ENCODE results near the gene CBX4. TPM values are rescaled to one million over a fixed set of nuclear protein-coding genes. Genes with fewer than 3 reads are reported as not detected.

CBX4 gene
- total RNA-seq, 1 experiment from 2014 or later, result 53.5 TPM

GRCh38 chr17:79840269-79840988, 1.2 kb upstream of the CBX4 start:
- Histone ChIP-seq H3K4me3 (ENCODE audit: low read length) (peak overlapping the region; percentile 68; the same call in 1 of the 2 replicates), H2AFZ (ENCODE audit: low read length) (peak overlapping the region; percentile 84), H3K4me1 (ENCODE audit: insufficient read depth, low read length) (peaks cover 47% of the 10 kb centered on the region), H3K9me3 (ENCODE audit: low read length) (no peaks in the 10 kb centered on the region), H3K27ac (ENCODE audit: low read length) (no peak overlapping the region), H3K9me2 (replicated peaks; ENCODE audit: low read length) (no peaks in the 10 kb centered on the region), H3K27me3 (ENCODE audit: low read length) (peaks cover 39% of the 10 kb centered on the region), H3K36me3 (ENCODE audit: low read depth, low read length) (peaks cover 2% of the 10 kb centered on the region; the same call in 1 of the 2 replicates), H4K20me1 (ENCODE audit: low read length) (peaks cover 26% of the 10 kb centered on the region), H3K9ac (ENCODE audit: low read length) (peak overlapping the region; percentile 52; the same call in 1 of the 2 replicates), H3K79me2 (ENCODE audit: low read length) (peaks cover 32% of the 10 kb centered on the region), H3K4me2 (ENCODE audit: low read length) (peak overlapping the region; percentile 87), H3F3A (ENCODE audit: low read length, unreplicated experiment) (no peaks in the 10 kb centered on the region)
- DNase-seq (no peak), ATAC-seq (no peak)
- ChIA-PET POLR2A (ENCODE audit: unreplicated experiment) (no interaction called here), CTCF (interaction anchor here (0.8 to 1.6 kb wide), 2 partner anchors 28 to 79 kb away, joined by 4 to 11 read pairs; no protein-coding TSS in a partner anchor)
- peak; percentile 27; the same call in 1 of the 2 replicates for TF ChIP-seq CTCF (conservative IDR thresholded peaks at IDR 0.05; ENCODE audit: low read depth, low read length)
- TF ChIP-seq EZH2 (IDR thresholded peaks at IDR 0.05; ENCODE audit: low read length, unreplicated experiment), result no peak
- TF ChIP-seq EZH2phosphoT487 (IDR thresholded peaks at IDR 0.05; ENCODE audit: borderline replicate concordance, low read length), result no peak
- intact Hi-C loops (cut with micrococcal nuclease), result loop anchor here (5.0 kb wide), 1 partner anchor 43 kb away; the partner anchor contains the start of gene CBX8
- no TSS peak for BruUV-seq (replicated peaks)

GRCh38 chr17:79838522-79839274, 542 bp downstream of the CBX4 start:
- H3K4me2 ChIP-seq (ENCODE audit: low read length), result peak overlapping the region; percentile 100
- peaks cover 37% of the 10 kb centered on the region for H3K4me1 ChIP-seq (ENCODE audit: insufficient read depth, low read length)
- intact Hi-C loops (cut with micrococcal nuclease), result loop anchor here (1.0 to 10.0 kb wide), 3 partner anchors 86 to 150 kb away; no protein-coding TSS in a partner anchor
- peak; percentile 8 for ATAC-seq
- CTCF ChIA-PET, result interaction anchor here (0.6 to 2.0 kb wide), 14 partner anchors 10 to 1496 kb away, joined by 3 to 15 read pairs (median 4); no protein-coding TSS in a partner anchor
- peaks cover 38% of the 10 kb centered on the region for H3K27me3 ChIP-seq (ENCODE audit: low read length)
- H3F3A ChIP-seq (ENCODE audit: low read length, unreplicated experiment), result no peaks in the 10 kb centered on the region
- peak overlapping the region; percentile 99 for H3K4me3 ChIP-seq (ENCODE audit: low read length)
- peak overlapping the region; percentile 47 for H3K27ac ChIP-seq (ENCODE audit: low read length)
- peaks cover 34% of the 10 kb centered on the region for H3K79me2 ChIP-seq (ENCODE audit: low read length)
- no peaks in the 10 kb centered on the region for H3K9me3 ChIP-seq (ENCODE audit: low read length)
- no TSS peak for BruUV-seq (replicated peaks)
- peak; percentile 46 for DNase-seq
- TF ChIP-seq EZH2 (IDR thresholded peaks at IDR 0.05; ENCODE audit: low read length, unreplicated experiment), result no peak
- peaks cover 34% of the 10 kb centered on the region for H4K20me1 ChIP-seq (ENCODE audit: low read length)
- peak overlapping the region; percentile 63 for H2AFZ ChIP-seq (ENCODE audit: low read length)
- H3K9ac ChIP-seq (ENCODE audit: low read length), result peak overlapping the region; percentile 80
- peaks cover 14% of the 10 kb centered on the region; the same call in 1 of the 2 replicates for H3K36me3 ChIP-seq (ENCODE audit: low read depth, low read length)
- POLR2A ChIA-PET (ENCODE audit: unreplicated experiment), result interaction anchor here (0.5 to 1.5 kb wide), 8 partner anchors 26 to 1192 kb away, joined by 3 to 24 read pairs (median 6); partner anchors contain the start of gene CBX8
- H3K9me2 ChIP-seq (replicated peaks; ENCODE audit: low read length), result no peaks in the 10 kb centered on the region

All from PC-3 (cell line).